Neural crest cell (in vitro differentiated cells): ENCODE data around the gene LAMA3. TPM values are rescaled to one million over a fixed set of nuclear protein-coding genes. Genes with fewer than 3 reads are reported as not detected.

ENCODE experiments used
- DNase-seq: peaks from one replicate; pipeline ENCODE4 v3.0.0; 2021; ENCODE audit warnings: low read depth, mixed read lengths, low spot score
- H3K27ac Mint-ChIP-seq: one replicate; pipeline ENCODE4 v1.8.0; 2021; ENCODE audit warnings: mild to moderate bottlenecking, mixed read lengths; ENCODE audit not compliant: unreplicated experiment
- H3K27me3 Mint-ChIP-seq: 2 replicates; pipeline ENCODE4 v1.8.0; 2021; ENCODE audit warnings: low read depth, mild to moderate bottlenecking, mixed read lengths
- H3K36me3 Mint-ChIP-seq: 2 replicates; pipeline ENCODE4 v1.8.0; 2021; ENCODE audit warnings: low read depth, mild to moderate bottlenecking, mixed read lengths
- H3K4me1 Mint-ChIP-seq: 2 replicates; pipeline ENCODE4 v1.8.0; 2021; ENCODE audit warnings: mixed read lengths
- H3K4me3 Mint-ChIP-seq: one replicate; pipeline ENCODE4 v1.8.0; 2021; ENCODE audit warnings: mild to moderate bottlenecking, mixed read lengths
- H3K9me3 Mint-ChIP-seq: 2 replicates; pipeline ENCODE4 v1.8.0; 2021; ENCODE audit warnings: mixed read lengths
- total RNA-seq: library from RNA; stranded (reverse); gene quantifications from 2 replicates; pipeline ENCODE4 v1.2.1, GENCODE V29; 2021
- TF ChIP-seq, protein P1 (sequence below): fragments of 200-600 bp; sonication (generic); conservative IDR thresholded peaks from 2 replicates; pipeline ENCODE4 v1.5.0; 2021; ENCODE audit warnings: antibody characterized with exemption, mild to moderate bottlenecking

Gene LAMA3
- total RNA-seq, 1 donor from 2014 or later = 0.35 TPM

DNA sequence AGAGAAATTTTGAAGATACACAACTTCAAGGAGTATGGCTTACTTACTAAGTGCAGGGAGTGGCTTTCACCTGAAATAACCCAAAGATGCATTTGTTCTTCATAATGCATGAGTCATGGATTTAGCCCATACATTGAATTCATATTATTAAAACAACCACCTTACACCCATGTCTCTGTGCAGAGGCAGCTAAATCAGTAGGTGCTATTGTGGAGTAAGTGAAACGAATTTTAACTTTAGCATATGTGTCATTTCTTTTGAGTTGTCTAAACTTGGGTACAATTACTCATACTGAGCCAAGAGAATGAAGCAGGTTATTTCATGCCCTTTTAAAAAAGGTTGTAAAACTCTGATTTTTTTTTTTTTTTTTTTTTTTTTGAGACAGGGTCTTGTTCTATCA is 15.5 kb upstream of the LAMA3 start:
- Mint-ChIP-seq H3K4me1 (no peaks in the 10 kb centered on the region), H3K9me3 (no peaks in the 10 kb centered on the region), H3K27me3 (peaks cover 24% of the 10 kb centered on the region), H3K4me3 (no peak overlapping the region), H3K27ac (no peak overlapping the region), H3K36me3 (no peaks in the 10 kb centered on the region)
- TF ChIP-seq, protein P1, sequence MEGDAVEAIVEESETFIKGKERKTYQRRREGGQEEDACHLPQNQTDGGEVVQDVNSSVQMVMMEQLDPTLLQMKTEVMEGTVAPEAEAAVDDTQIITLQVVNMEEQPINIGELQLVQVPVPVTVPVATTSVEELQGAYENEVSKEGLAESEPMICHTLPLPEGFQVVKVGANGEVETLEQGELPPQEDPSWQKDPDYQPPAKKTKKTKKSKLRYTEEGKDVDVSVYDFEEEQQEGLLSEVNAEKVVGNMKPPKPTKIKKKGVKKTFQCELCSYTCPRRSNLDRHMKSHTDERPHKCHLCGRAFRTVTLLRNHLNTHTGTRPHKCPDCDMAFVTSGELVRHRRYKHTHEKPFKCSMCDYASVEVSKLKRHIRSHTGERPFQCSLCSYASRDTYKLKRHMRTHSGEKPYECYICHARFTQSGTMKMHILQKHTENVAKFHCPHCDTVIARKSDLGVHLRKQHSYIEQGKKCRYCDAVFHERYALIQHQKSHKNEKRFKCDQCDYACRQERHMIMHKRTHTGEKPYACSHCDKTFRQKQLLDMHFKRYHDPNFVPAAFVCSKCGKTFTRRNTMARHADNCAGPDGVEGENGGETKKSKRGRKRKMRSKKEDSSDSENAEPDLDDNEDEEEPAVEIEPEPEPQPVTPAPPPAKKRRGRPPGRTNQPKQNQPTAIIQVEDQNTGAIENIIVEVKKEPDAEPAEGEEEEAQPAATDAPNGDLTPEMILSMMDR = no peak
- DNase-seq = no peak

DNA sequence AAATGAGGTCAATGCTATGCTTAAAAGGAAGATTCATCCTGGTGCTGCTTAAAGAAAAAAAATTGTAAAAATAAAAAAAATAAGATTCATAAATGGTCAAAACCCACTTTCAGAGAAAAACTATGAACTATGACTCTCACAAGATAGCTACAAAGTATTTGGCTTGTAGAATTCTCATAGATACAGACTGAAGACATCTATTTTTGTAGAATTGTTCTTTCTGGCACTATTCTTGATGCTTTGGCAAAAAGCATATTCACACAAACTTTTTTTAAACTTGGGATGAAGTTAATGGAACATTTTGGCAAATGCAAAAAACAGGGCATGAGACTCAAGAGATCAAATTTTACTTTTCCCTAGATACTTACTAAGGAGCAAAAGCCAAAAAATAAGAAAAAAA is 14.0 kb upstream of the LAMA3 start:
- TF ChIP-seq, protein P1 = no peak
- DNase-seq = no peak
- Mint-ChIP-seq H3K9me3 (no peaks in the 10 kb centered on the region), H3K4me3 (no peak overlapping the region), H3K27ac (no peak overlapping the region), H3K36me3 (no peaks in the 10 kb centered on the region), H3K4me1 (no peaks in the 10 kb centered on the region), H3K27me3 (peaks cover 17% of the 10 kb centered on the region)

DNA sequence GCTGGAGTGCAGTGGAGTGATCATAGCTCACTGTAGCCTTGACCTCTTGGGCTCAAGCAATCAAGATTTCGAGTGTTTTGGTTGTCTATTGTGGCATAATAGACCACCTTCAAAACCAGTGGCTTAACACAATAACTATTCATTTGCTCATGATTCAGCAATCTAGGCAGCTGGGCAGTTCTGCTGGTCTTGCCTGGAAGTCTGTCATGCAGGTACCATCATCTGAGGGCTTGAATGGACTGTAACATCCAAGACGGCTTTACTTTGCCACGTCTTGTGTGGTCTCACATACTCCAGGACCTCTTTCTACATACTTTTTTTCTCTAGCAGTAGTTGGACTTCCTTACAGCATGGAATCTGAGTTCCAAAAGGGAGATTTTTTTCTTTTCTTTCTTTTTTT is 13.4 kb upstream of the LAMA3 start:
- DNase-seq = no peak
- H3K9me3 Mint-ChIP-seq = no peaks in the 10 kb centered on the region
- no peak overlapping the region for H3K27ac Mint-ChIP-seq
- no peak overlapping the region for H3K4me3 Mint-ChIP-seq
- H3K36me3 Mint-ChIP-seq = no peaks in the 10 kb centered on the region
- no peaks in the 10 kb centered on the region for H3K4me1 Mint-ChIP-seq
- TF ChIP-seq, protein P1 = no peak
- peaks cover 23% of the 10 kb centered on the region for H3K27me3 Mint-ChIP-seq

DNA sequence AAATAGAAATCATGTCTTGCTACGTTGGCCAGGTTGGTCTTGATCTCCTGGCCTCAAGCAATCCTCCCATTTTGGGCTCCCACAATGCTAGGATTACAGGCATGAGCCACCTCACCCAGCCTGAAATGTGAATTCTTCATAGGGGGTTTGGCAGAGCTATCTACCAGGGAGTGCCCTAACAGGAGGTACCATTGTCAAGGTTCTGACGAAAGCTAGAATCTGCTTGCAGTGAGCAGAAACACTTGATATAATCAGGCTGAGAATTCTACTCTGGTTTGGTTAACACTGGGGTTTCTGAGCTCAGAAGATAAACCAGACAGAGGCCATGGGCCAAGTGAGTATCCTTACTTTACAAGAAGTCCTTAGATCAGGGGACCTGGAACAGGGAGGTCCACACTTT is 7.2 kb upstream of the LAMA3 start:
- no peak for DNase-seq
- H3K27ac Mint-ChIP-seq = no peak overlapping the region
- H3K27me3 Mint-ChIP-seq = peaks cover 73% of the 10 kb centered on the region

DNA sequence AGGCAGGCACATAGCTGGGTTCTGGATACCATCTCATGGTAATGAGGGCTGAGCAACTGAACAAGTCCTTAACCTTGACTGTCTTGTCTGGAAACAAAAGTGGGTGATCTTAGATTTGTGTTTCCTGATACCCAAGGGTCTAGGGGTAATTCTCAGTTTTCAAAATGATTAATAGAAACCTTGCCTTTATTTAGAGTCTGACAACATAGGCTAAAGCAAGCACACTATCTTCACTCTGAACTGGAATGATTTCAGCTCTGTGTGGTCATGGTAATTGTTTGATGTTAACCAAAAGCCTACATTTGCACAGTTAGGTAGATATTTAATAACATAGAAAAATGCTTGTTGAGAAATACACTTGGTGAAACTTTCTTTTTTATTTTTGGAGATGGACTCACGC is 6.8 kb upstream of the LAMA3 start:
- Mint-ChIP-seq H3K27ac (no peak overlapping the region), H3K36me3 (no peaks in the 10 kb centered on the region), H3K4me1 (no peaks in the 10 kb centered on the region), H3K9me3 (no peaks in the 10 kb centered on the region), H3K4me3 (no peak overlapping the region), H3K27me3 (peaks cover 75% of the 10 kb centered on the region)
- no peak for DNase-seq
- TF ChIP-seq, protein P1 = no peak

More for the DNA sequence above, 7.2 kb upstream of the LAMA3 start:
- H3K4me1 Mint-ChIP-seq = no peaks in the 10 kb centered on the region
- no peaks in the 10 kb centered on the region for H3K36me3 Mint-ChIP-seq
- TF ChIP-seq, protein P1 = no peak
- H3K9me3 Mint-ChIP-seq = no peaks in the 10 kb centered on the region
- no peak overlapping the region for H3K4me3 Mint-ChIP-seq

DNA sequence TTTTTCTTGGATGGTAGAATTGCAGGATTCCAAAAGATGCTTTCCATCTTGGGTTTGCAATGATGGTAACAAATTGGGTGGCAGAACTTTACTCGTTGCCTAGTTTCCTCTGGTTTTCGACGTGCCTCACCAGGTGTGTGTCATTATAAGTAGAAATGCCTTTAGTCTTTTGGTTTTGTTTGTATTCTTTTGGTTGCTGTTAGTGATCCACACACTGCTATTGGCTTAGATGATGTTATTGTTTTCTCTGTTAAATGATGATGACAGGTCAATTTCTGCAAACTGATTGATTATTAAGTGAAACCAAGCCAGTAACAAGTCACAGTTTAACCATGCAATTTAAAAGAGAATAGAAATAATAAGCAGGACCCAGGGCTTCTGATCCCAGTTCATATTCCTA is 6.1 kb upstream of the LAMA3 start:
- peaks cover 81% of the 10 kb centered on the region for H3K27me3 Mint-ChIP-seq
- H3K36me3 Mint-ChIP-seq = no peaks in the 10 kb centered on the region
- no peaks in the 10 kb centered on the region for H3K4me1 Mint-ChIP-seq
- no peak overlapping the region for H3K4me3 Mint-ChIP-seq
- H3K27ac Mint-ChIP-seq = no peak overlapping the region
- TF ChIP-seq, protein P1 = no peak
- no peaks in the 10 kb centered on the region for H3K9me3 Mint-ChIP-seq
- DNase-seq = no peak
